Endothelial cell of umbilical vein (primary cell): ENCODE results near the gene VPS8.

ENCODE experiments used
- CTCF ChIP-seq, 2 donors: IDR thresholded peaks; 1 replicate in 1 of 2; 2 replicates in 1 of 2; pipeline ENCODE4 v1.5.1; 2011; ENCODE audit warnings: low read length in 2 of 2, mild to moderate bottlenecking in 2 of 2, moderate library complexity in 2 of 2, control low read depth in 1 of 2, inconsistent platforms in 1 of 2, low read depth in 1 of 2; ENCODE audit not compliant: insufficient read depth in 1 of 2; ENCODE audit errors: extremely low read depth in 1 of 2
- EZH2 ChIP-seq: IDR thresholded peaks from 2 replicates; pipeline ENCODE4 v1.6.1; 2012; ENCODE audit warnings: borderline replicate concordance, low read depth, mild to moderate bottlenecking, moderate library complexity, low read length, inconsistent platforms; ENCODE audit not compliant: severe bottlenecking
- FOS ChIP-seq: IDR thresholded peaks from 2 replicates; pipeline ENCODE4 v1.6.1; 2011; ENCODE audit warnings: mild to moderate bottlenecking, low read length, moderate library complexity, borderline replicate concordance; ENCODE audit not compliant: insufficient read depth
- GATA2 ChIP-seq: IDR thresholded peaks from 2 replicates; pipeline ENCODE4 v1.7.0; 2011; ENCODE audit warnings: low read depth, mild to moderate bottlenecking, moderate library complexity, mixed read lengths, low read length; ENCODE audit not compliant: insufficient read length, insufficient read depth
- JUN ChIP-seq: IDR thresholded peaks from 2 replicates; pipeline ENCODE4 v1.6.1; 2011; ENCODE audit warnings: borderline replicate concordance, low read depth; ENCODE audit not compliant: insufficient read length, insufficient read depth
- MAX ChIP-seq: IDR thresholded peaks from 2 replicates; pipeline ENCODE4 v1.6.1; 2011; ENCODE audit not compliant: insufficient read depth, insufficient read length
- POLR2A ChIP-seq: IDR thresholded peaks from 2 replicates; pipeline ENCODE4 v1.6.1; 2012; ENCODE audit warnings: low read depth, mild to moderate bottlenecking, control low read depth, low read length
- POLR2AphosphoS5 ChIP-seq: IDR thresholded peaks from 2 replicates; pipeline ENCODE4 v1.6.1; 2012; ENCODE audit warnings: low read depth, mild to moderate bottlenecking, control low read depth, low read length, moderate library complexity; ENCODE audit not compliant: insufficient read depth

GRCh38 chr3:184785890-184786279 lies 26.1 kb upstream of the VPS8 start:
- TF ChIP-seq POLR2A (no peak), MAX (no peak), CTCF (IDR thresholded peaks at IDR 0.05; ENCODE audit: extremely low read depth in 1 of 2, insufficient read depth in 1 of 2, low read depth in 1 of 2, low read length in 2 of 2) (no peak), EZH2 (no peak), FOS (no peak), JUN (no peak), POLR2AphosphoS5 (no peak), GATA2 (no peak)
